HL-60 (cell line): ENCODE data around the gene IL12RB1.

Experiments used
- DNase-seq, 2 experiments: peaks; one replicate each; pipeline ENCODE4 v3.0.0-alpha.2; 2010 to 2020; ENCODE audit warnings: low read depth in 1 of 2, low spot score in 1 of 2
- H3K27ac ChIP-seq: fragments of 250-450 bp; sonication (Bioruptor Pico); replicated peaks from 2 replicates; pipeline ENCODE4 v1.5.1; 2020; ENCODE audit warnings: mild to moderate bottlenecking, moderate library complexity
- H3K27me3 ChIP-seq: fragments of 250-450 bp; sonication (Bioruptor Pico); 2 replicates; pipeline ENCODE4 v1.5.1; 2021; ENCODE audit warnings: mild to moderate bottlenecking, moderate library complexity; ENCODE audit not compliant: insufficient read depth, poor library complexity, severe bottlenecking
- H3K4me3 ChIP-seq: replicated peaks from 2 replicates; pipeline ENCODE4 v1.5.1; 2011; ENCODE audit warnings: mild to moderate bottlenecking, control low read depth, low read length; ENCODE audit not compliant: insufficient read depth
- GABPA ChIP-seq: IDR thresholded peaks from 2 replicates; pipeline ENCODE4 v1.6.1; 2012; ENCODE audit warnings: low read depth
- POLR2AphosphoS5 ChIP-seq: IDR thresholded peaks from 2 replicates; pipeline ENCODE4 v1.6.1; 2012; ENCODE audit warnings: low read depth
- SPI1 ChIP-seq: IDR thresholded peaks from 2 replicates; pipeline ENCODE4 v1.6.1; 2012; ENCODE audit warnings: low read depth, mild to moderate bottlenecking, borderline replicate concordance
- long read RNA-seq: library from polyadenylated mRNA; unstranded; transcript quantifications from one replicate; pipeline ENCODE4 v2.0.0, GENCODE V29; 2020
- TF ChIP-seq, protein P1 (sequence below): IDR thresholded peaks from 2 replicates; pipeline ENCODE4 v1.6.1; 2012; ENCODE audit warnings: low read depth; ENCODE audit not compliant: insufficient replicate concordance
- TF ChIP-seq, protein P2 (sequence below): IDR thresholded peaks from one replicate; pipeline ENCODE4 v1.5.1; 2011; ENCODE audit warnings: low read length, control low read depth, inconsistent platforms; ENCODE audit not compliant: insufficient read depth

Gene IL12RB1
- long read RNA-seq = 0 reads

DNA sequence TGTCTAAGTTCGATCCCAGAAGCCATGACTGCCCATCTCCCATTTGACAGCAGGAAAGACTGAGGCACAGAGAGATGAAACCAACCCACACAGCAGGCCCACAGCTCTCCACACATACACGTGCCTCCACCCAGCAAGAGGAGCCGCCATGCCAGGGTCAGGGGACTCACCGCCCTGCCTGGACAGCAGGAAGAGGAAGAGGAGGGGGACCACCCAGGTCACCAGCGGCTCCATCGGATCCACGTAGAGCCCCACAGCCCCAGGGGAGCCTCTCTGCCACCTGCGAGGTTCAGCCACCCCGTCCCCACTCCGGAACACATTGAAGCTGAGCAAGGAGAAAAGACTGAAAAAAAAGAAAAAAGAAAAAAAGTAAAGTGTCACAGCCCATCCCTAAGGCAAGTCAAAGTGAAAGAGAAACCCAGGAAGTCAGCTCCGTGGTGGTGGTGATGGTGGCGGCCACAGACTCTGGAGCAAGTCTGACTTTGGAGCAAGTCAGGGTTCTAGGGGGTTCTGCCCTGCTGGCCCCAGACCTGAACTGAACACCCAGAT is at the start of gene IL12RB1:
IL12RB1 (minus strand) TSS at position 345 of the 549 bp plus-strand sequence; CDS start at position 234, 111 bp downstream.
- no peak for DNase-seq
- peak within 1 kb of the TSS; percentile 7; the same call in 1 of the 2 replicates for H3K4me3 ChIP-seq
- H3K27ac ChIP-seq = no peak within 1 kb of the TSS; the same call in 1 of the 2 replicates
- H3K27me3 ChIP-seq = no peaks in the 10 kb centered on the region
- TF ChIP-seq, protein P1, sequence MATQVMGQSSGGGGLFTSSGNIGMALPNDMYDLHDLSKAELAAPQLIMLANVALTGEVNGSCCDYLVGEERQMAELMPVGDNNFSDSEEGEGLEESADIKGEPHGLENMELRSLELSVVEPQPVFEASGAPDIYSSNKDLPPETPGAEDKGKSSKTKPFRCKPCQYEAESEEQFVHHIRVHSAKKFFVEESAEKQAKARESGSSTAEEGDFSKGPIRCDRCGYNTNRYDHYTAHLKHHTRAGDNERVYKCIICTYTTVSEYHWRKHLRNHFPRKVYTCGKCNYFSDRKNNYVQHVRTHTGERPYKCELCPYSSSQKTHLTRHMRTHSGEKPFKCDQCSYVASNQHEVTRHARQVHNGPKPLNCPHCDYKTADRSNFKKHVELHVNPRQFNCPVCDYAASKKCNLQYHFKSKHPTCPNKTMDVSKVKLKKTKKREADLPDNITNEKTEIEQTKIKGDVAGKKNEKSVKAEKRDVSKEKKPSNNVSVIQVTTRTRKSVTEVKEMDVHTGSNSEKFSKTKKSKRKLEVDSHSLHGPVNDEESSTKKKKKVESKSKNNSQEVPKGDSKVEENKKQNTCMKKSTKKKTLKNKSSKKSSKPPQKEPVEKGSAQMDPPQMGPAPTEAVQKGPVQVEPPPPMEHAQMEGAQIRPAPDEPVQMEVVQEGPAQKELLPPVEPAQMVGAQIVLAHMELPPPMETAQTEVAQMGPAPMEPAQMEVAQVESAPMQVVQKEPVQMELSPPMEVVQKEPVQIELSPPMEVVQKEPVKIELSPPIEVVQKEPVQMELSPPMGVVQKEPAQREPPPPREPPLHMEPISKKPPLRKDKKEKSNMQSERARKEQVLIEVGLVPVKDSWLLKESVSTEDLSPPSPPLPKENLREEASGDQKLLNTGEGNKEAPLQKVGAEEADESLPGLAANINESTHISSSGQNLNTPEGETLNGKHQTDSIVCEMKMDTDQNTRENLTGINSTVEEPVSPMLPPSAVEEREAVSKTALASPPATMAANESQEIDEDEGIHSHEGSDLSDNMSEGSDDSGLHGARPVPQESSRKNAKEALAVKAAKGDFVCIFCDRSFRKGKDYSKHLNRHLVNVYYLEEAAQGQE = no peak
- TF ChIP-seq, protein P2, sequence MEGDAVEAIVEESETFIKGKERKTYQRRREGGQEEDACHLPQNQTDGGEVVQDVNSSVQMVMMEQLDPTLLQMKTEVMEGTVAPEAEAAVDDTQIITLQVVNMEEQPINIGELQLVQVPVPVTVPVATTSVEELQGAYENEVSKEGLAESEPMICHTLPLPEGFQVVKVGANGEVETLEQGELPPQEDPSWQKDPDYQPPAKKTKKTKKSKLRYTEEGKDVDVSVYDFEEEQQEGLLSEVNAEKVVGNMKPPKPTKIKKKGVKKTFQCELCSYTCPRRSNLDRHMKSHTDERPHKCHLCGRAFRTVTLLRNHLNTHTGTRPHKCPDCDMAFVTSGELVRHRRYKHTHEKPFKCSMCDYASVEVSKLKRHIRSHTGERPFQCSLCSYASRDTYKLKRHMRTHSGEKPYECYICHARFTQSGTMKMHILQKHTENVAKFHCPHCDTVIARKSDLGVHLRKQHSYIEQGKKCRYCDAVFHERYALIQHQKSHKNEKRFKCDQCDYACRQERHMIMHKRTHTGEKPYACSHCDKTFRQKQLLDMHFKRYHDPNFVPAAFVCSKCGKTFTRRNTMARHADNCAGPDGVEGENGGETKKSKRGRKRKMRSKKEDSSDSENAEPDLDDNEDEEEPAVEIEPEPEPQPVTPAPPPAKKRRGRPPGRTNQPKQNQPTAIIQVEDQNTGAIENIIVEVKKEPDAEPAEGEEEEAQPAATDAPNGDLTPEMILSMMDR = no peak
- no peak for TF ChIP-seq SPI1
- TF ChIP-seq GABPA = no peak
- no peak for TF ChIP-seq POLR2AphosphoS5

DNA sequence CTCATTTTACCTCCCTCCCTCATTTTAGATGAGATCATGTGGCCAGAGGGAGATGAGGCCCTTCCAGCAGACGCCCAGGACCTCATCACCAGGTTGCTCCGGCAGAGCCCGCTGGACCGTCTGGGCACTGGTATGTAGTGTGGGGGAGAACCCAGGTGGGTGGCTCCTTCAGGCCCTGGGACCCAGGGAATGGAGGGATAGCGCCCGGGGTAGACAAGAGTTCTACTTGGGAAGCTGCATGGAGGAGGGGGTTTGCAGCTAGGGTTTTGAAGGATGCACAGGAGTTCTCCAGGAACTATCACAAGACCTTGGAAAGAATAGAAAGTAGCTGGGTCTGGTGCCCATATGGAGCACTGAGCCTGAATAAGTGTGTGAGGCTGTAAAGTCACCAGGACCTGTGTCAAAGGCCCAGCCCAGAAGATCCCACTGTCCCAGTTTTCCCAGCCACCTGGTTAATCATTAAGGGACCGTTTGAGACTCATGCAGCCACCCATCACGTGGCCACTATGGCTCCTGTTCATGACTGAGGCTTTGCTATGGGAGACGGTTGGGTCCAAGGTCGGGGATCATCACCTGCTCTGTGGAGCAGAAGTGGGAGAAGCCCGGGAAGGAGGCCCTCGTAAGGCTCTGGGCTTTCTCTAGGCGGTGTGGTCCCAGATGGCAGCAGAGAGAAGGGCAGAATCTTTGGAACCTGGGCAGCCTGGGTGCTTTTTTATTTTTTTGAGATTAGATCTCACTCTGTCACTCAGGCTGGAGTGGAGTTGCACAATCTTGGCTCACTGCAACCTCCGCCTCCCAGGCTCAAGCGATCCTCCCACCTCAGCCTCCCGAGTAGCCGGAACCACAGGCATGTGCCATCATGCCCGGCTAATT is 49.2 kb upstream of the IL12RB1 start:
- TF ChIP-seq GABPA = no peak
- Histone ChIP-seq H3K27me3 (no peaks in the 10 kb centered on the region), H3K4me3 (no peak overlapping the region), H3K27ac (no peak overlapping the region)
- DNase-seq = no peak

DNA sequence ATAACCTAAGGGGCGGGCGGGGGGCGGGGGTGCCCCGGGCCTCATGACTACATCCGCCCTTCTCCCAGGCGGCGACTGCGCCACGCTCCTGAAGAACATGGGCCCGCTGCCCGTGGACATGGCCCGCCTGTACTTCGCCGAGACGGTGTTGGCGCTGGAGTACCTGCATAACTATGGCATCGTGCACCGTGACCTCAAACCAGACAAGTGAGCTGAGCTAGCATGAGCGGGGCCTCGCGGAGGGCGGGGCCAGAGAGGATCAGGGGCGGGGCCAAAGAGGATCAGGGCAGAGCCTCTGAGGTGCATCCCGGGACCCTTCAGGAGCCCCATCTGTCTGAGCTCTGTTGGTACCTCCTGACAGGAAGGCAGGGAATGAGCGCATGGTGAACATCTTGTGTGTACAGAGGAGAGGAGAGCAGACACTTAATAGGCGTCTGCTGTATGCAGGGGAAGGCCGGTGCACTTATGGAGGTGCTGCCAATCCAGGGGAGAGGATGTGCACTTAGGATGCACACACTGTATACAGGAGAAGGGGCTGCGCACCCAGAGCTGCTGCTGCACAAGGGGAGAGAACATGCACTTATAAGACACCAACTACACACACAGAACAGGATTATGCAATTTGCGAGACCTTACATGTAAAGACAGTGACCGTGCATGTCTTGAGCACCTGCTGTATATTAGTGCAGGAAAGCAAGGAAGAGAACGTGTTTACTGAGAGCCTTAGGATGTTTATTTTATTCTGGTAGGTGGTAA is 45.3 kb upstream of the IL12RB1 start:
- DNase-seq = no peak

More for the DNA sequence above, 45.3 kb upstream of the IL12RB1 start:
- no peaks in the 10 kb centered on the region for H3K27me3 ChIP-seq
- TF ChIP-seq, protein P2 = no peak
- TF ChIP-seq, protein P1 = no peak
- no peak for TF ChIP-seq POLR2AphosphoS5
- TF ChIP-seq SPI1 = no peak
- no peak for TF ChIP-seq GABPA
- no peak overlapping the region for H3K27ac ChIP-seq
- H3K4me3 ChIP-seq = no peak overlapping the region
